Measurements from ENCODE around the gene CTAG1B. TPM values are rescaled to one million over a fixed set of nuclear protein-coding genes. Genes with fewer than 3 reads are reported as not detected.

The CTAG1B gene
- total and polyA plus RNA-seq, 2 of the 8 experiments (the other 6 are each of a cell fraction or from before 2014, with no cell fraction given) = not detected

- TF ChIP-seq CHD7 (IDR thresholded peaks at IDR 0.05; ENCODE audit: insufficient replicate concordance, low read length) (no peak), ATF2 (IDR thresholded peaks at IDR 0.05; ENCODE audit: low read length) (no peak), KDM4A (IDR thresholded peaks at IDR 0.05; ENCODE audit: low read depth, low read length, severe bottlenecking) (no peak), TEAD4 (IDR thresholded peaks at IDR 0.05; ENCODE audit: low read depth, low read length) (no peak), SP4 (IDR thresholded peaks at IDR 0.05; ENCODE audit: low read length) (no peak), JUN (IDR thresholded peaks at IDR 0.05; ENCODE audit: low read depth, low read length) (no peak), CEBPB (IDR thresholded peaks at IDR 0.05; ENCODE audit: low read depth, low read length) (no peak), HDAC6 (IDR thresholded peaks at IDR 0.05; ENCODE audit: low read depth, low read length) (no peak), MAFK (IDR thresholded peaks at IDR 0.05; ENCODE audit: low read depth, low read length) (no peak)
Measured at GRCh38 chrX:154602766-154603437, 16.2 kb downstream of the CTAG1B start (continued).
